HEK293 (cell line): Measurements from ENCODE around the gene ACSBG1.

Experiments used
- CTCF ChIA-PET: fragments of 350-600 bp; formaldehyde crosslinking; extraction: SDS; loops from one replicate; lab custom pipeline; 2021; ENCODE audit warnings: antibody characterized with exemption; lab: Yijun Ruan, JAX
- POLR2A ChIA-PET: fragments of 300-600 bp; formaldehyde crosslinking; extraction: SDS; loops from one replicate; lab custom pipeline; 2020; ENCODE audit warnings: antibody characterized with exemption, inconsistent platforms; lab: Yijun Ruan, JAX
- H3K27ac ChIP-seq: fragments of 200-500 bp; sonication (Bioruptor generic); 2 replicates; pipeline ENCODE4 v1.5.1; 2014; ENCODE audit warnings: low read depth, low read length, control low read depth, inconsistent platforms; ENCODE audit errors: extremely low read depth
- H3K36me3 ChIP-seq, 2 experiments: fragments of 200-500 bp in 1 of 2; sonication (Bioruptor generic) in 1 of 2; 1 replicate in 1 of 2; 2 replicates in 1 of 2; pipeline ENCODE4 v1.5.1; 2014 to 2017; ENCODE audit warnings: inconsistent platforms in 2 of 2, low read length in 2 of 2; ENCODE audit not compliant: control insufficient read depth in 2 of 2, insufficient read depth in 1 of 2
- H3K4me1 ChIP-seq: fragments of 200-500 bp; sonication (Bioruptor generic); 2 replicates; pipeline ENCODE4 v1.5.1; 2014; ENCODE audit warnings: mild to moderate bottlenecking, low read length, inconsistent platforms; ENCODE audit not compliant: control insufficient read depth, insufficient read depth
- H3K4me3 ChIP-seq: 2 replicates; pipeline ENCODE4 v1.5.1; 2011; ENCODE audit warnings: low read depth, mild to moderate bottlenecking, control low read depth, low read length, moderate library complexity
- H3K9me3 ChIP-seq: fragments of 200-500 bp; sonication (Bioruptor generic); 2 replicates; pipeline ENCODE4 v1.5.1; 2014; ENCODE audit warnings: low read depth, low read length, inconsistent platforms; ENCODE audit not compliant: control insufficient read depth, insufficient read depth
- GLI2 ChIP-seq: fragments of 450-650 bp; formaldehyde crosslinking; IDR thresholded peaks from 2 replicates; pipeline ENCODE4; 2017; ENCODE audit warnings: missing biosample characterization, missing genetic modification characterization, low read depth, borderline replicate concordance
- GLIS1 ChIP-seq: fragments of 450-650 bp; formaldehyde crosslinking; IDR thresholded peaks from 2 replicates; pipeline ENCODE4 v1.5.1; 2016; ENCODE audit warnings: missing biosample characterization, missing genetic modification characterization
- GLIS2 ChIP-seq: fragments of 450-650 bp; formaldehyde crosslinking; IDR thresholded peaks from 2 replicates; pipeline ENCODE4 v1.5.1; 2016; ENCODE audit warnings: missing biosample characterization, missing genetic modification characterization
- SCRT1 ChIP-seq: fragments of 450-650 bp; formaldehyde crosslinking; IDR thresholded peaks from 2 replicates; pipeline ENCODE4 v1.5.1; 2016; ENCODE audit warnings: missing biosample characterization, missing genetic modification characterization, borderline replicate concordance
- SCRT2 ChIP-seq: fragments of 450-650 bp; formaldehyde crosslinking; IDR thresholded peaks from 2 replicates; pipeline ENCODE4 v1.5.1; 2016; ENCODE audit warnings: missing biosample characterization, missing genetic modification characterization
- ZFP37 ChIP-seq: fragments of 450-650 bp; formaldehyde crosslinking; IDR thresholded peaks from 2 replicates; pipeline ENCODE4 v1.5.1; 2016; ENCODE audit warnings: missing biosample characterization, missing genetic modification characterization
- ZNF155 ChIP-seq: fragments of 450-650 bp; formaldehyde crosslinking; IDR thresholded peaks from 2 replicates; pipeline ENCODE4 v1.5.1; 2016; ENCODE audit warnings: missing biosample characterization, missing genetic modification characterization
- ZNF19 ChIP-seq: fragments of 450-650 bp; formaldehyde crosslinking; IDR thresholded peaks from 2 replicates; pipeline ENCODE4; 2016; ENCODE audit warnings: missing biosample characterization, missing genetic modification characterization, low read depth
- ZNF2 ChIP-seq: fragments of 450-650 bp; formaldehyde crosslinking; IDR thresholded peaks from 2 replicates; pipeline ENCODE4 v1.5.1; 2016; ENCODE audit warnings: missing biosample characterization, missing genetic modification characterization
- ZNF223 ChIP-seq: fragments of 450-650 bp; formaldehyde crosslinking; IDR thresholded peaks from 2 replicates; pipeline ENCODE4 v1.5.1; 2016; ENCODE audit warnings: missing biosample characterization, missing genetic modification characterization
- ZNF24 ChIP-seq: fragments of 450-650 bp; formaldehyde crosslinking; IDR thresholded peaks from 2 replicates; pipeline ENCODE4 v1.5.1; 2016; ENCODE audit warnings: missing biosample characterization, missing genetic modification characterization
- ZNF350 ChIP-seq: fragments of 450-650 bp; formaldehyde crosslinking; IDR thresholded peaks from 2 replicates; pipeline ENCODE4 v1.5.0; 2017; ENCODE audit warnings: missing biosample characterization, mild to moderate bottlenecking, missing genetic modification characterization
- ZNF404 ChIP-seq: fragments of 450-650 bp; formaldehyde crosslinking; IDR thresholded peaks from 2 replicates; pipeline ENCODE4 v1.5.1; 2017; ENCODE audit warnings: missing biosample characterization, missing genetic modification characterization
- ZNF610 ChIP-seq: fragments of 450-650 bp; formaldehyde crosslinking; IDR thresholded peaks from 2 replicates; pipeline ENCODE4 v1.5.1; 2016; ENCODE audit warnings: missing biosample characterization, missing genetic modification characterization, borderline replicate concordance
- ZNF623 ChIP-seq: fragments of 450-650 bp; formaldehyde crosslinking; IDR thresholded peaks from 2 replicates; pipeline ENCODE4 v1.5.1; 2016; ENCODE audit warnings: missing biosample characterization, missing genetic modification characterization
- ZNF624 ChIP-seq: fragments of 450-650 bp; formaldehyde crosslinking; IDR thresholded peaks from 2 replicates; pipeline ENCODE4 v1.5.1; 2017; ENCODE audit warnings: missing biosample characterization, missing genetic modification characterization
- ZNF626 ChIP-seq: fragments of 450-650 bp; sonication (Bioruptor Pico); formaldehyde crosslinking; IDR thresholded peaks from 2 replicates; pipeline ENCODE4 v1.5.1; 2018; ENCODE audit warnings: missing biosample characterization, missing genetic modification characterization, inconsistent platforms
- ZNF830 ChIP-seq: fragments of 450-650 bp; IDR thresholded peaks from 2 replicates; pipeline ENCODE4 v1.5.0; 2018; ENCODE audit warnings: missing biosample characterization, missing genetic modification characterization, low read depth, mild to moderate bottlenecking, moderate library complexity
- ZNF837 ChIP-seq: fragments of 450-650 bp; formaldehyde crosslinking; IDR thresholded peaks from 2 replicates; pipeline ENCODE4 v1.5.1; 2016; ENCODE audit warnings: missing biosample characterization, missing genetic modification characterization
- ZSCAN30 ChIP-seq: fragments of 450-650 bp; IDR thresholded peaks from 2 replicates; pipeline ENCODE4 v1.5.1; 2018; ENCODE audit warnings: missing biosample characterization, mild to moderate bottlenecking, missing genetic modification characterization, moderate library complexity
- TF ChIP-seq, protein P1 (sequence below): fragments of 450-650 bp; formaldehyde crosslinking; IDR thresholded peaks from 2 replicates; pipeline ENCODE4 v1.5.1; 2016; ENCODE audit warnings: missing biosample characterization, missing genetic modification characterization
- TF ChIP-seq, protein P2 (sequence below): fragments of 450-650 bp; formaldehyde crosslinking; IDR thresholded peaks from 2 replicates; pipeline ENCODE4 v1.5.0; 2017; ENCODE audit warnings: missing biosample characterization, missing genetic modification characterization, borderline replicate concordance
- TF ChIP-seq, protein P3 (sequence below): sonication (generic); formaldehyde crosslinking; IDR thresholded peaks from 2 replicates; pipeline ENCODE4 v1.8.1; 2022; ENCODE audit warnings: mild to moderate bottlenecking, moderate library complexity, missing genetic modification reagents
- TF ChIP-seq, protein P4 (sequence below): fragments of 450-650 bp; IDR thresholded peaks from 2 replicates; pipeline ENCODE4 v1.5.1; 2018; ENCODE audit warnings: missing biosample characterization, missing genetic modification characterization
- TF ChIP-seq, protein P5 (sequence below): fragments of 450-650 bp; formaldehyde crosslinking; IDR thresholded peaks from 2 replicates; pipeline ENCODE4; 2016; ENCODE audit warnings: missing biosample characterization, missing genetic modification characterization
- TF ChIP-seq, protein P6 (sequence below): fragments of 450-650 bp; formaldehyde crosslinking; optimal IDR thresholded peaks from 2 replicates; pipeline ENCODE3; 2016; ENCODE audit warnings: missing biosample characterization, mild to moderate bottlenecking, missing genetic modification characterization
- TF ChIP-seq, protein P7 (sequence below): fragments of 450-650 bp; formaldehyde crosslinking; IDR thresholded peaks from 2 replicates; pipeline ENCODE4 v1.5.1; 2016; ENCODE audit warnings: missing biosample characterization, missing genetic modification characterization

ACSBG1 gene

DNA sequence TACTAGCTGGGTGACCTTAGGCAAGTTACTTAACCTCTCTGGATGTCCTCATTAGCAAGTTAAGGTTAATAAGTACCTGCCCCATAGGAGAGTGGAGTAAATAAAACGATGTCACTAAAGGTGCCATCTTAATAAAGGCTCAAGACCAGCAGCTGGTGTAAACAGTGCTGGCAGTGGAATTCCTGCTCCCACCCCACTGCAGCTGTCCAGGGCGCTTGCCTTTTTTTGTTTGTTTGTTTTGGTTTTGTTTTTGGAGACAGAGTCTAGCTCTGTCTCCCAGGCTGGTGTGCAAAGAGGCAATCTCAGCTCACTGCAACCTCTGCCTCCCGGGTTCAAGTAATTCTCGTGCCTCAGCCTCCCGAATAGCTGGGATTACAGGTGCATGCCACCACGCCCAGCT lies 56.3 kb downstream of the ACSBG1 start:
- Histone ChIP-seq H3K4me1 (no peaks in the 10 kb centered on the region), H3K4me3 (no peak overlapping the region), H3K9me3 (no peaks in the 10 kb centered on the region), H3K27ac (no peak overlapping the region), H3K36me3 (no peaks in the 10 kb centered on the region)
- ChIA-PET CTCF (interaction anchor here (0.7 to 10.0 kb wide), 24 partner anchors 11 to 1613 kb away, joined by 3 to 234 read pairs (median 7); partner anchors contain the start of genes CIB2 and IDH3A), POLR2A (no interaction called here)
- no peak for TF ChIP-seq ZNF155 (tag by site-specific recombination)
- TF ChIP-seq GLI2 (tag by site-specific recombination) = no peak
- TF ChIP-seq, protein P1, sequence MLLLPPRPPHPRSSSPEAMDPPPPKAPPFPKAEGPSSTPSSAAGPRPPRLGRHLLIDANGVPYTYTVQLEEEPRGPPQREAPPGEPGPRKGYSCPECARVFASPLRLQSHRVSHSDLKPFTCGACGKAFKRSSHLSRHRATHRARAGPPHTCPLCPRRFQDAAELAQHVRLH (tag by site-specific recombination) = no peak
- TF ChIP-seq, protein P2, sequence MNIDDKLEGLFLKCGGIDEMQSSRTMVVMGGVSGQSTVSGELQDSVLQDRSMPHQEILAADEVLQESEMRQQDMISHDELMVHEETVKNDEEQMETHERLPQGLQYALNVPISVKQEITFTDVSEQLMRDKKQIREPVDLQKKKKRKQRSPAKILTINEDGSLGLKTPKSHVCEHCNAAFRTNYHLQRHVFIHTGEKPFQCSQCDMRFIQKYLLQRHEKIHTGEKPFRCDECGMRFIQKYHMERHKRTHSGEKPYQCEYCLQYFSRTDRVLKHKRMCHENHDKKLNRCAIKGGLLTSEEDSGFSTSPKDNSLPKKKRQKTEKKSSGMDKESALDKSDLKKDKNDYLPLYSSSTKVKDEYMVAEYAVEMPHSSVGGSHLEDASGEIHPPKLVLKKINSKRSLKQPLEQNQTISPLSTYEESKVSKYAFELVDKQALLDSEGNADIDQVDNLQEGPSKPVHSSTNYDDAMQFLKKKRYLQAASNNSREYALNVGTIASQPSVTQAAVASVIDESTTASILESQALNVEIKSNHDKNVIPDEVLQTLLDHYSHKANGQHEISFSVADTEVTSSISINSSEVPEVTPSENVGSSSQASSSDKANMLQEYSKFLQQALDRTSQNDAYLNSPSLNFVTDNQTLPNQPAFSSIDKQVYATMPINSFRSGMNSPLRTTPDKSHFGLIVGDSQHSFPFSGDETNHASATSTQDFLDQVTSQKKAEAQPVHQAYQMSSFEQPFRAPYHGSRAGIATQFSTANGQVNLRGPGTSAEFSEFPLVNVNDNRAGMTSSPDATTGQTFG (tag by site-specific recombination) = no peak
- no peak for TF ChIP-seq ZNF19 (tag by site-specific recombination)
- no peak for TF ChIP-seq ZNF223 (tag by site-specific recombination)
- TF ChIP-seq, protein P3, sequence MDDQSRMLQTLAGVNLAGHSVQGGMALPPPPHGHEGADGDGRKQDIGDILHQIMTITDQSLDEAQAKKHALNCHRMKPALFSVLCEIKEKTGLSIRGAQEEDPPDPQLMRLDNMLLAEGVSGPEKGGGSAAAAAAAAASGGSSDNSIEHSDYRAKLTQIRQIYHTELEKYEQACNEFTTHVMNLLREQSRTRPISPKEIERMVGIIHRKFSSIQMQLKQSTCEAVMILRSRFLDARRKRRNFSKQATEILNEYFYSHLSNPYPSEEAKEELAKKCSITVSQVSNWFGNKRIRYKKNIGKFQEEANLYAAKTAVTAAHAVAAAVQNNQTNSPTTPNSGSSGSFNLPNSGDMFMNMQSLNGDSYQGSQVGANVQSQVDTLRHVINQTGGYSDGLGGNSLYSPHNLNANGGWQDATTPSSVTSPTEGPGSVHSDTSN = no peak
- no peak for TF ChIP-seq ZNF837 (tag by site-specific recombination)
- TF ChIP-seq ZNF624 (tag by site-specific recombination) = no peak
- TF ChIP-seq, protein P4, sequence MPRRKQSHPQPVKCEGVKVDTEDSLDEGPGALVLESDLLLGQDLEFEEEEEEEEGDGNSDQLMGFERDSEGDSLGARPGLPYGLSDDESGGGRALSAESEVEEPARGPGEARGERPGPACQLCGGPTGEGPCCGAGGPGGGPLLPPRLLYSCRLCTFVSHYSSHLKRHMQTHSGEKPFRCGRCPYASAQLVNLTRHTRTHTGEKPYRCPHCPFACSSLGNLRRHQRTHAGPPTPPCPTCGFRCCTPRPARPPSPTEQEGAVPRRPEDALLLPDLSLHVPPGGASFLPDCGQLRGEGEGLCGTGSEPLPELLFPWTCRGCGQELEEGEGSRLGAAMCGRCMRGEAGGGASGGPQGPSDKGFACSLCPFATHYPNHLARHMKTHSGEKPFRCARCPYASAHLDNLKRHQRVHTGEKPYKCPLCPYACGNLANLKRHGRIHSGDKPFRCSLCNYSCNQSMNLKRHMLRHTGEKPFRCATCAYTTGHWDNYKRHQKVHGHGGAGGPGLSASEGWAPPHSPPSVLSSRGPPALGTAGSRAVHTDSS (tag by site-specific recombination) = no peak
- TF ChIP-seq, protein P5, sequence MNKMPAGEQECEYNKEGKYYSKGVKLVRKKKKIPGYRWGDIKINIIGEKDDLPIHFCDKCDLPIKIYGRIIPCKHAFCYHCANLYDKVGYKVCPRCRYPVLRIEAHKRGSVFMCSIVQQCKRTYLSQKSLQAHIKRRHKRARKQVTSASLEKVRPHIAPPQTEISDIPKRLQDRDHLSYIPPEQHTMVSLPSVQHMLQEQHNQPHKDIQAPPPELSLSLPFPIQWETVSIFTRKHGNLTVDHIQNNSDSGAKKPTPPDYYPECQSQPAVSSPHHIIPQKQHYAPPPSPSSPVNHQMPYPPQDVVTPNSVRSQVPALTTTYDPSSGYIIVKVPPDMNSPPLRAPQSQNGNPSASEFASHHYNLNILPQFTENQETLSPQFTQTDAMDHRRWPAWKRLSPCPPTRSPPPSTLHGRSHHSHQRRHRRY (tag by site-specific recombination) = no peak
- no peak for TF ChIP-seq ZNF626 (tag by site-specific recombination)
- no peak for TF ChIP-seq ZNF2
- TF ChIP-seq ZNF404 = no peak

DNA sequence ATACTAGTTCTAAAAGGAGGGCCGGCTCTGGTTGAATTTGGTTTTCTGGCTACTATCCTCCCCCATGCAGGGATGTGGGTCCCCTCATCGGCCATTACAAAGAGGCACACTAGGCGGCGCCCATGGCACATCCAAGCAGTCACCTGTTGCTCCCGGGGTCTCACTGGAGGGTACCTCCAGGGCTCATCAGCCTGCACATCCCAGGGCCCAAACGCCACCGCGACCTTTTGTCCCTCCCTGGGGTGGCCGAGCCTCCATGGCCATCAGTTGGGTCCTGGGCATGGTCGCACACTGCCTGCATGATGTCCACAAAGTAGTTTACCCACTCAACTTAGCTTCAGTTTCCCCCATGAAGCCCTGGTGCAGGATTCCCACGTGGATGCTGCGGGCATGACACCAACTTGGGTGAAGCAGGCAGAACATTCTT lies 56.9 kb downstream of the ACSBG1 start:
- Histone ChIP-seq H3K36me3 (peaks cover 0 to 3% of the 10 kb centered on the region in 2 experiments; a peak in 1 of 3 replicates), H3K4me1 (no peaks in the 10 kb centered on the region), H3K9me3 (no peaks in the 10 kb centered on the region), H3K4me3 (no peak overlapping the region), H3K27ac (no peak overlapping the region)
- ChIA-PET POLR2A (no interaction called here), CTCF (interaction anchor here (0.6 to 10.0 kb wide), 41 partner anchors 11 to 524 kb away, joined by 3 to 234 read pairs (median 5); partner anchors contain the start of genes ACSBG1, CIB2 and IDH3A)
- TF ChIP-seq, protein P6, sequence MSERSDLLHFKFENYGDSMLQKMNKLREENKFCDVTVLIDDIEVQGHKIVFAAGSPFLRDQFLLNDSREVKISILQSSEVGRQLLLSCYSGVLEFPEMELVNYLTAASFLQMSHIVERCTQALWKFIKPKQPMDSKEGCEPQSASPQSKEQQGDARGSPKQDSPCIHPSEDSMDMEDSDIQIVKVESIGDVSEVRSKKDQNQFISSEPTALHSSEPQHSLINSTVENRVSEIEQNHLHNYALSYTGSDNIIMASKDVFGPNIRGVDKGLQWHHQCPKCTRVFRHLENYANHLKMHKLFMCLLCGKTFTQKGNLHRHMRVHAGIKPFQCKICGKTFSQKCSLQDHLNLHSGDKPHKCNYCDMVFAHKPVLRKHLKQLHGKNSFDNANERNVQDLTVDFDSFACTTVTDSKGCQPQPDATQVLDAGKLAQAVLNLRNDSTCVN (tag by site-specific recombination) = no peak
- TF ChIP-seq ZNF610 (tag by site-specific recombination) (no peak), GLIS2 (tag by site-specific recombination) (peak; percentile 76), ZSCAN30 (no peak), ZNF404 (no peak), ZNF24 (no peak), ZFP37 (tag by site-specific recombination) (0 out of 2 replicates have a peak, but pooled peaks have one; percentile 33), ZNF350 (tag by site-specific recombination) (no peak), SCRT1 (peak; percentile 99), ZNF830 (tag by site-specific recombination) (no peak), SCRT2 (tag by site-specific recombination) (peak; percentile 99), ZNF623 (tag by site-specific recombination) (no peak), GLIS1 (tag by site-specific recombination) (peak; percentile 56)
- TF ChIP-seq, protein P7, sequence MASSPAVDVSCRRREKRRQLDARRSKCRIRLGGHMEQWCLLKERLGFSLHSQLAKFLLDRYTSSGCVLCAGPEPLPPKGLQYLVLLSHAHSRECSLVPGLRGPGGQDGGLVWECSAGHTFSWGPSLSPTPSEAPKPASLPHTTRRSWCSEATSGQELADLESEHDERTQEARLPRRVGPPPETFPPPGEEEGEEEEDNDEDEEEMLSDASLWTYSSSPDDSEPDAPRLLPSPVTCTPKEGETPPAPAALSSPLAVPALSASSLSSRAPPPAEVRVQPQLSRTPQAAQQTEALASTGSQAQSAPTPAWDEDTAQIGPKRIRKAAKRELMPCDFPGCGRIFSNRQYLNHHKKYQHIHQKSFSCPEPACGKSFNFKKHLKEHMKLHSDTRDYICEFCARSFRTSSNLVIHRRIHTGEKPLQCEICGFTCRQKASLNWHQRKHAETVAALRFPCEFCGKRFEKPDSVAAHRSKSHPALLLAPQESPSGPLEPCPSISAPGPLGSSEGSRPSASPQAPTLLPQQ (tag by site-specific recombination) = peak; percentile 57
